HCT116 (cell line): ENCODE results near the gene CAMTA2.

ENCODE experiments used
- EGR1 ChIP-seq: IDR thresholded peaks from 2 replicates; pipeline ENCODE4 v1.6.1; 2012; ENCODE audit warnings: low read depth
- EZH2 ChIP-seq: fragments of 200-600 bp; sonication (generic); IDR thresholded peaks from 2 replicates; pipeline ENCODE4 v1.6.1; 2017; ENCODE audit warnings: antibody characterized with exemption, mixed run types
- POLR2A ChIP-seq: IDR thresholded peaks from 2 replicates; pipeline ENCODE4 v1.7.0; 2011; ENCODE audit warnings: borderline replicate concordance; ENCODE audit not compliant: insufficient read depth, insufficient read length; ENCODE audit errors: extremely low read depth
- POLR2AphosphoS5 ChIP-seq: IDR thresholded peaks from 2 replicates; pipeline ENCODE4 v1.6.1; 2011; ENCODE audit warnings: mild to moderate bottlenecking, low read depth, low read length, moderate library complexity
- TF ChIP-seq, protein P1 (sequence below), 3 experiments: fragments of 200-600 bp in 1 of 3; sonication (generic) in 1 of 3; IDR thresholded peaks in 2 of 3; conservative IDR thresholded peaks in 1 of 3; 2 replicates each; pipeline ENCODE4 v1.5.1; 2012 to 2017; ENCODE audit warnings: low read depth in 2 of 3, low read length in 2 of 3, antibody characterized with exemption in 1 of 3, borderline replicate concordance in 1 of 3, control low read depth in 1 of 3, mild to moderate bottlenecking in 1 of 3, mixed read lengths in 1 of 3, mixed run types in 1 of 3, moderate library complexity in 1 of 3; ENCODE audit not compliant: insufficient read depth in 1 of 3
- TF ChIP-seq, protein P2 (sequence below): IDR thresholded peaks from 2 replicates; pipeline ENCODE4 v1.6.1; 2011; ENCODE audit warnings: mild to moderate bottlenecking, low read length, moderate library complexity; ENCODE audit not compliant: insufficient replicate concordance; ENCODE audit errors: extremely low read depth

DNA sequence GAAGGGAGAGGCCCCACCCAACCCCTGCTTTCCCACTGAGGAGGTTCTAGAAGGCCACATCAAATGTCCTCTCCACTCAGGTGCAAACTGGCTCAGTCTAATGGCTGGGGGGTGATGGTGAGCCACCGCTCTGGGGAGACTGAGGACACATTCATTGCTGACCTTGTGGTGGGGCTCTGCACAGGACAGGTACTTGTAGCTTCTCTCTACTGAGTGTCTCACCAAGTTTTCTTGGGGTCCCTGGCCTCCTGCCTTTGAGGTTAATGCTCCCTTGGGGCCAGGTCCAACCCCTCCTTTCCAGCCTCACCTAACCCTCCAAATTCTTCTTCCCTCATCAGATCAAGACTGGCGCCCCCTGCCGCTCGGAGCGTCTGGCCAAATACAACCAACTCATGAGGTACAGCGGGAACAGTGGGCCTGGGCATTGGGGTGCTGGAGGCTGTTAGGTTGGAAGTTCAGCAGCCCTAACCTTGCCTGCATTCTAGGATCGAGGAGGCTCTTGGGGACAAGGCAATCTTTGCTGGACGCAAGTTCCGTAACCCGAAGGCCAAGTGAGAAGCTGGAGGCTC, 30.9 kb downstream of the CAMTA2 start:
- TF ChIP-seq POLR2A (no peak), POLR2AphosphoS5 (no peak), EZH2 (no peak), EGR1 (no peak)
- TF ChIP-seq, protein P1, sequence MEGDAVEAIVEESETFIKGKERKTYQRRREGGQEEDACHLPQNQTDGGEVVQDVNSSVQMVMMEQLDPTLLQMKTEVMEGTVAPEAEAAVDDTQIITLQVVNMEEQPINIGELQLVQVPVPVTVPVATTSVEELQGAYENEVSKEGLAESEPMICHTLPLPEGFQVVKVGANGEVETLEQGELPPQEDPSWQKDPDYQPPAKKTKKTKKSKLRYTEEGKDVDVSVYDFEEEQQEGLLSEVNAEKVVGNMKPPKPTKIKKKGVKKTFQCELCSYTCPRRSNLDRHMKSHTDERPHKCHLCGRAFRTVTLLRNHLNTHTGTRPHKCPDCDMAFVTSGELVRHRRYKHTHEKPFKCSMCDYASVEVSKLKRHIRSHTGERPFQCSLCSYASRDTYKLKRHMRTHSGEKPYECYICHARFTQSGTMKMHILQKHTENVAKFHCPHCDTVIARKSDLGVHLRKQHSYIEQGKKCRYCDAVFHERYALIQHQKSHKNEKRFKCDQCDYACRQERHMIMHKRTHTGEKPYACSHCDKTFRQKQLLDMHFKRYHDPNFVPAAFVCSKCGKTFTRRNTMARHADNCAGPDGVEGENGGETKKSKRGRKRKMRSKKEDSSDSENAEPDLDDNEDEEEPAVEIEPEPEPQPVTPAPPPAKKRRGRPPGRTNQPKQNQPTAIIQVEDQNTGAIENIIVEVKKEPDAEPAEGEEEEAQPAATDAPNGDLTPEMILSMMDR (IDR thresholded peaks at IDR 0.05 in 2 of 3, conservative IDR thresholded peaks at IDR 0.05 in 1 of 3; ENCODE audit: borderline replicate concordance in 1 of 3, insufficient read depth in 1 of 3, low read depth in 2 of 3, low read length in 2 of 3) = peak in 2 of 3 experiments; percentile 34 to 37; a peak in 3 of 6 replicates
- TF ChIP-seq, protein P2, sequence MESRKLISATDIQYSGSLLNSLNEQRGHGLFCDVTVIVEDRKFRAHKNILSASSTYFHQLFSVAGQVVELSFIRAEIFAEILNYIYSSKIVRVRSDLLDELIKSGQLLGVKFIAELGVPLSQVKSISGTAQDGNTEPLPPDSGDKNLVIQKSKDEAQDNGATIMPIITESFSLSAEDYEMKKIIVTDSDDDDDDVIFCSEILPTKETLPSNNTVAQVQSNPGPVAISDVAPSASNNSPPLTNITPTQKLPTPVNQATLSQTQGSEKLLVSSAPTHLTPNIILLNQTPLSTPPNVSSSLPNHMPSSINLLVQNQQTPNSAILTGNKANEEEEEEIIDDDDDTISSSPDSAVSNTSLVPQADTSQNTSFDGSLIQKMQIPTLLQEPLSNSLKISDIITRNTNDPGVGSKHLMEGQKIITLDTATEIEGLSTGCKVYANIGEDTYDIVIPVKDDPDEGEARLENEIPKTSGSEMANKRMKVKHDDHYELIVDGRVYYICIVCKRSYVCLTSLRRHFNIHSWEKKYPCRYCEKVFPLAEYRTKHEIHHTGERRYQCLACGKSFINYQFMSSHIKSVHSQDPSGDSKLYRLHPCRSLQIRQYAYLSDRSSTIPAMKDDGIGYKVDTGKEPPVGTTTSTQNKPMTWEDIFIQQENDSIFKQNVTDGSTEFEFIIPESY = no peak
